ENCODE measurements around the gene ZNHIT2.

DNA sequence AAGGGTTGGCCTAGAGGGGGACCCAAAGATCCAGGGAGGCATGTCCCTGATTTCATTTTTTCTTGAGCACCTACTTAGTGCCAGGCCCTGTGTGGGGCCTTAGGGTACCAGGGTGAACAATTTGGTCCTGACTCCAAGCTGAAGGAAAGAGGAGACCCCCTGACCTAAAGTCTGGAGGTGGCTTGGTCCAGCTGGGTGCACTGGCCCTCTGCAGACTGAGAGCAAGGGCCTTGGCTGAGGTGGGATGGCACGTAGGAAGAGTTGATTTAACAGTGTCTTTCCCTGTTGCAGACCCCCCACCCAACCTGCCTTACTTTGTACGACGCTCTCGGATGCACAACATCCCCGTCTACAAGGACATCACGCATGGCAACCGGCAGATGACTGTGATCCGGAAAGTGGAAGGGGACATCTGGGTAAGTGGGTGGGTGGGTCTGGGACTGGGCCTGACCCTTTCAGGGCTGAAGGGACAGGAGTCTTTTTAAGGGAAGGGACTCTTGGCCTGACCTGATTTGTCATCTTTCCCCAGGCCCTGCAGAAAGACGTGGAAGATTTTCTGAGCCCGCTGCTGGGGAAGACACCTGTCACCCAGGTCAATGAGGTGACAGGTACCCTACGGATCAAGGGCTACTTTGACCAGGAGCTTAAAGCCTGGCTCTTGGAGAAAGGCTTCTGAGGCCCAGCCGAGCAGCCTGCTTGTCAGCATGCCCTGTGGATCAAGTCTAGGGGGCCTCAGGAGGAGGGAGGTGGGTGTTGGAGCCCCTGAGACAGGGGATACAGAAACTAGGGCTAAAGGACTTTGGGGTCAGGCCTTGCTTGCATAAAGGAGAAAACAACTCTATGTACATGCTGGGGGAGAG lies 7.9 kb upstream of the ZNHIT2 start:
- no peak for TF ChIP-seq GATA2 (IDR thresholded peaks at IDR 0.05; ENCODE audit: low read depth, low read length)
- no peak for TF ChIP-seq GATA3 (IDR thresholded peaks at IDR 0.05; ENCODE audit: low read depth, low read length)

Data from SH-SY5Y (cell line).